Measurements from ENCODE around the gene ARHGAP31. TPM values are rescaled to one million over a fixed set of nuclear protein-coding genes. Genes with fewer than 3 reads are reported as not detected.

ARHGAP31 gene
- total RNA-seq, 4 donors from 2014 or later = 19.8 to 28.7 (median 22.6) TPM

DNA sequence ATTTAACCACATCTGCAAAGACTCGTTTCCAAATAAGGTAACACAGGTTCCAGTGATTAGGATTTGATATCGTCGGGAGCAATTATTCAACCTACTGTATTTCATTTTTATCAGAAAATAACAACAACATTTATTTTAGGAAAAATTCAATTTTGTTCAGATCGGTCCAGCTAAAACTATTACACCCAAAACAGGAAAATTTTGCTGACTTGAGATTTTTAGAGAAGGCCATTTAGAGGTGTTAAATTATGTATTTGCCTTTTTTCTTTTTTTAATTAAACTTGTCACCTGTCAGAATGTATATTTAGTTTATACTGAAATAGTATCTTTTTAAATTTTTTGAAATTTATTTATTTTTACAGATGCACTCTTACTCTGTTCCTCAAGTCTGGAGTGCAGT lies 81.3 kb downstream of the ARHGAP31 start:
- no peak for TF ChIP-seq POLR2A (IDR thresholded peaks at IDR 0.05)
- TF ChIP-seq POLR2AphosphoS5 (IDR thresholded peaks at IDR 0.05) = no peak
- TF ChIP-seq CTCF (IDR thresholded peaks at IDR 0.05) = no peak
- TF ChIP-seq EP300 (IDR thresholded peaks at IDR 0.05) = no peak
- ATAC-seq = no peak
- no peak overlapping the region for H3K27ac ChIP-seq
- WGBS, 2 donors (ENCODE audit: low coverage in 1 of 2) = 86 to 96% methylated on average over 4 of the region's 4 CpGs
- no peaks in the 10 kb centered on the region for H3K4me1 ChIP-seq
- H3K9me3 ChIP-seq = no peaks in the 10 kb centered on the region
- H3K36me3 ChIP-seq = peaks cover 0 to 59% of the 10 kb centered on the region in 2 donors
- no peak overlapping the region for H3K4me3 ChIP-seq
- no peaks in the 10 kb centered on the region for H3K27me3 ChIP-seq

- H3K36me3 ChIP-seq = peaks cover 0 to 59% of the 10 kb centered on the region in 2 donors
Observed at GRCh38 chr3:119376758-119377157, 82.6 kb downstream of the ARHGAP31 start.

DNA sequence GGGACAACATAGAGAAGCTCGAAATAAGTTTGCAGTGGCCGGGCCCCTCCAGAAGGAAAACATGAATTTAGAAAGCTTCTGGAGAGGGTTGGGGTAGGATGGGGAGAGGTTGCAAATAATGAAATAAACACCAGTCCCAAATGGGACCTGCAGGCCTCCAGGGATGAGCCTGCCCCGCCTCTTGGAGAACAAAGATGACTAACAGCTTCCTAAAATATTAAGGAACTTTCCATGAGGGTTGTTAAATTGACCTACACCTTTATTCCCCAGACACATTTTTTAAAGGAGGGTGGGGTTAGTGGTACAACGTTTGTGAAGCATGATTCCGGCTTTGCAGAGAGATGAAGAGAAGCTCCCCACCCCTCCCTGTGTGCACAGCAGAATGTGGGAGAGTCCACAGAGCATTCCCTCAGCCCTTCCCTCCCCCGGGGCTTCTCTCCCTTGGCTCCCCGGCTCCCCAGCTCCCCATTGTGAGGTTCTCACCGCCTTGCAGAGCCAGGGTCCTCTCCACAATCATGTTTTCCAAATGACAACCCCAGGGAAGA lies 84.1 kb downstream of the ARHGAP31 start:
- ATAC-seq = no peak
- no peaks in the 10 kb centered on the region for H3K4me1 ChIP-seq
- no peak for TF ChIP-seq POLR2AphosphoS5 (IDR thresholded peaks at IDR 0.05)
- TF ChIP-seq EP300 (IDR thresholded peaks at IDR 0.05) = no peak
- TF ChIP-seq POLR2A (IDR thresholded peaks at IDR 0.05) = no peak
- no peak for TF ChIP-seq CTCF (IDR thresholded peaks at IDR 0.05)
- H3K9me3 ChIP-seq = no peaks in the 10 kb centered on the region
- WGBS, 2 donors (ENCODE audit: low coverage in 1 of 2) = 65 to 68% methylated on average over 4 to 7 of the region's 8 CpGs
- no peak overlapping the region for H3K27ac ChIP-seq
- no peaks in the 10 kb centered on the region for H3K27me3 ChIP-seq
- H3K36me3 ChIP-seq = peaks cover 0 to 73% of the 10 kb centered on the region in 2 donors
- H3K4me3 ChIP-seq = no peak overlapping the region

More at GRCh38 chr3:119376758-119377157, 82.6 kb downstream of the ARHGAP31 start:
- H3K4me3 ChIP-seq = no peak overlapping the region
- no peak for ATAC-seq
- H3K27me3 ChIP-seq = no peaks in the 10 kb centered on the region
- no peaks in the 10 kb centered on the region for H3K9me3 ChIP-seq
- WGBS, 2 donors (ENCODE audit: low coverage in 1 of 2) = 83 to 88% methylated on average over 1 of the region's 1 CpG
- no peaks in the 10 kb centered on the region for H3K4me1 ChIP-seq
- no peak overlapping the region for H3K27ac ChIP-seq
- no peak for TF ChIP-seq POLR2AphosphoS5 (IDR thresholded peaks at IDR 0.05)
- no peak for TF ChIP-seq EP300 (IDR thresholded peaks at IDR 0.05)
- no peak for TF ChIP-seq CTCF (IDR thresholded peaks at IDR 0.05)
- no peak for TF ChIP-seq POLR2A (IDR thresholded peaks at IDR 0.05)

- Histone ChIP-seq H3K36me3 (peaks cover 0 to 79% of the 10 kb centered on the region in 2 donors), H3K27ac (no peak overlapping the region), H3K9me3 (no peaks in the 10 kb centered on the region), H3K27me3 (no peaks in the 10 kb centered on the region), H3K4me3 (no peak overlapping the region), H3K4me1 (no peaks in the 10 kb centered on the region)
- TF ChIP-seq POLR2AphosphoS5 (IDR thresholded peaks at IDR 0.05) (no peak), CTCF (IDR thresholded peaks at IDR 0.05) (no peak), POLR2A (IDR thresholded peaks at IDR 0.05) (no peak), EP300 (IDR thresholded peaks at IDR 0.05) (no peak)
- WGBS, 2 donors (ENCODE audit: low coverage in 1 of 2) = 23% methylated on average over 2 of the region's 3 CpGs; no CpG with 5 or more reads in 1 of the 2 donors
- ATAC-seq = no peak
Observed at GRCh38 chr3:119380697-119381096, 86.5 kb downstream of the ARHGAP31 start.

DNA sequence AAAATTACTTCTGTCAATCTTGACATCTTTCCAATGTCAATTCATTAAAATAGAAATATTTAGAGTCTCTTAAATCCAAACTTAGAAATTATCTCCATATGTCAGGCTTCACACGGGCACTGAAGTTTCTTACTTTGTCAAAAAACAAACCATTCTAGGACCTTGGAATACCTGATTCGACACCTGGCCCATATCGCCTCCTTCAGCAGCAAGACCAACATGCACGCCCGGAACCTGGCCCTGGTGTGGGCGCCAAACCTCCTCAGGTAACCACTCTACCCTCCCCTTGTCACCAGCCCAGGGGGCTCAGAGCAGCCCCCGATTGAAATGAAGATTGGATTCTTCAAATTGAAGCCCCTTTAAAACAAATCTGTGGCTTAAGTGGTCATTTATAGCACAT lies 88.0 kb downstream of the ARHGAP31 start:
- peaks cover 0 to 79% of the 10 kb centered on the region in 2 donors for H3K36me3 ChIP-seq
- WGBS, 2 donors (ENCODE audit: low coverage in 1 of 2) = 91 to 98% methylated on average over 5 to 7 of the region's 7 CpGs
- H3K9me3 ChIP-seq = no peaks in the 10 kb centered on the region
- ATAC-seq = no peak
- H3K27ac ChIP-seq = no peak overlapping the region
- H3K4me1 ChIP-seq = no peaks in the 10 kb centered on the region
- no peaks in the 10 kb centered on the region for H3K27me3 ChIP-seq
- no peak overlapping the region for H3K4me3 ChIP-seq
- TF ChIP-seq POLR2AphosphoS5 (IDR thresholded peaks at IDR 0.05) (no peak), EP300 (IDR thresholded peaks at IDR 0.05) (no peak), POLR2A (IDR thresholded peaks at IDR 0.05) (no peak), CTCF (IDR thresholded peaks at IDR 0.05) (no peak)

All from gastroesophageal sphincter (tissue), 4 donors.